ENCODE data around the gene TRAPPC2.

GRCh38 chrX:13673016-13673415 lies 61.4 kb downstream of the TRAPPC2 start:
- TF ChIP-seq CTCF (IDR thresholded peaks at IDR 0.05) = no peak
- TF ChIP-seq POLR2A (IDR thresholded peaks at IDR 0.05) = no peak
- no peak for TF ChIP-seq POLR2AphosphoS5 (IDR thresholded peaks at IDR 0.05)
